Spinal cord (tissue), 4 donors: ENCODE data around the gene TLK2. TPM values are rescaled to one million over a fixed set of nuclear protein-coding genes. Genes with fewer than 3 reads are reported as not detected.

Experiments used
- polyA plus RNA-seq, 2 donors: library from polyadenylated mRNA; unstranded; fragments of 120-200 nt; gene quantifications; one replicate each; pipeline ENCODE4 v1.2.1, GENCODE V29; 2013; ENCODE audit not compliant: insufficient read length in 2 of 2
- small RNA-seq: library from RNA; depleted of rRNA; stranded (forward); fragments of <200 nt; gene quantifications from one replicate; pipeline ENCODE3, GENCODE V24; 2014; ENCODE audit warnings: low replicate concordance
- total RNA-seq, 2 donors: library from RNA; depleted of rRNA in 1 of 2; stranded (reverse); fragments of 120-200 nt in 1 of 2; fragments of >200 nt in 1 of 2; gene quantifications; one replicate each; pipeline versions ENCODE4 v1.2.3 to v1.2.4, GENCODE V29; 2013 to 2014

The TLK2 gene
- total and polyA plus RNA-seq, 4 donors: 53.4 to 65.5 (median 54.9) TPM

Small RNA genes lying within 50 kb of the gene (small RNA-seq; reads per million reads assigned to genes)
- gene RF00019: not detected

Other genes with a start within 250 kb of the TLK2 start
- not detected for gene EFCAB3, start 98.3 kb upstream of the TLK2 start, total RNA-seq
- gene EFCAB3, start 98.3 kb upstream of the TLK2 start, polyA plus RNA-seq: under 1 TPM; 0.19 to 0.30 TPM
- gene METTL2A, start 54.9 kb upstream of the TLK2 start, total RNA-seq: 10 to 100 TPM; 28.3 to 36.0 TPM
- gene METTL2A, start 54.9 kb upstream of the TLK2 start, polyA plus RNA-seq: 10 to 100 TPM; 29.7 to 36.0 TPM
- gene MRC2, start 148.8 kb downstream of the TLK2 start, total RNA-seq: 100 to 1,000 TPM in 1 of 2 donors, 10 to 100 TPM in 1; 75.3 to 160 TPM
- 10 to 100 TPM; 64.4 to 84.2 TPM for gene MRC2, start 148.8 kb downstream of the TLK2 start, polyA plus RNA-seq